ENCODE results near the gene GHDC.
"Not testable (repeated sequence)": the region's sequence is repeated elsewhere in the genome, so short reads cannot be mapped to it uniquely, and the experiment has no call there.

The GHDC gene, protein sequence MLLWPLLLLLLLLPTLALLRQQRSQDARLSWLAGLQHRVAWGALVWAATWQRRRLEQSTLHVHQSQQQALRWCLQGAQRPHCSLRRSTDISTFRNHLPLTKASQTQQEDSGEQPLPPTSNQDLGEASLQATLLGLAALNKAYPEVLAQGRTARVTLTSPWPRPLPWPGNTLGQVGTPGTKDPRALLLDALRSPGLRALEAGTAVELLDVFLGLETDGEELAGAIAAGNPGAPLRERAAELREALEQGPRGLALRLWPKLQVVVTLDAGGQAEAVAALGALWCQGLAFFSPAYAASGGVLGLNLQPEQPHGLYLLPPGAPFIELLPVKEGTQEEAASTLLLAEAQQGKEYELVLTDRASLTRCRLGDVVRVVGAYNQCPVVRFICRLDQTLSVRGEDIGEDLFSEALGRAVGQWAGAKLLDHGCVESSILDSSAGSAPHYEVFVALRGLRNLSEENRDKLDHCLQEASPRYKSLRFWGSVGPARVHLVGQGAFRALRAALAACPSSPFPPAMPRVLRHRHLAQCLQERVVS

DNA sequence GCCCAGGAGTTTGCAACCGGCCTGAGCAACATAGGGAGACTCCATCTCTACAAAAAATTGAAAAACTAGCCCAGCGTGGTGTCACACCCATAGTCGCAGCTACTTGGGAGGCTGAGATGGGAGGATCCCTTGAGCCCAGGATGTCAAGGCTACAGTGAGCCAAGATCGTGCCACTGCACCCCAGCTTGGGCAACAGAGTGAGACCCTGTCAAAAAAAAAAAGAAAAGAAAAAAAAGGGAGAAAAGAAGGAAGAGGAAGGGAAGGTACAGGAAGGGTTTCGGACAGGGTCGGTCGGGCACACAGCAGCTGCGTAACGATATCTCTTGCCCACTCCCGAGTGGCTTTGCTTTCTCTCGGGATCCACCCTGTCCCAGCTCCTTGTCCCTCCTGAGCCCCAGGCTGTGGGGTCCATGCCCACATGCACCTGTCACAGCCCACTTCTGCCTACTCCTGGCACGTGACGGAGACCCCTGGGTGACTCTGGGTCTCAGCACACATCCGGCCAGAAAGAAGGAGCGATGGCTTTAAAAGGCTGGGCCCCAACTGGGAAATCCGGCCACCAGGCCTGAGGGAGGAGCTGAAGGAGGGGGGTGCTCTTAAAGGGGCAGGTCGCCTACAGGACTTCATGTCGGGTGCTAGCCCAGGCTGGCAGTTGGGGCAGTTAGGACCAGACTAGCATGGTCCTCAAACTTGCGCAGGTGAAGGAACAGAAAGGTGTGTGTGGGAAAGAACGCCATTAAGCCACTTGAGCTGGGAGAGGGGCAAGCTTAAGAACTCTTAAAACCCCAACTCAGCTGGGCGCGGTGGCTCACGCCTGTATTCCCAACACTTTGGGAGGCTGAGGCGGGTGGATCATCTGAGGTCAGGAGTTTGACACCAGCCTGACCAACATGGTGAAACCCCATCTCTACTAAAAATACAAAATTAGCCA is at the start of gene GHDC:
Gene GHDC (minus strand): TSS at position 526 of the 931 bp plus-strand sequence. CDS start 913 bp downstream, outside the sequence.
- peak; percentile 84 for DNase-seq (ENCODE audit: low spot score)

DNA sequence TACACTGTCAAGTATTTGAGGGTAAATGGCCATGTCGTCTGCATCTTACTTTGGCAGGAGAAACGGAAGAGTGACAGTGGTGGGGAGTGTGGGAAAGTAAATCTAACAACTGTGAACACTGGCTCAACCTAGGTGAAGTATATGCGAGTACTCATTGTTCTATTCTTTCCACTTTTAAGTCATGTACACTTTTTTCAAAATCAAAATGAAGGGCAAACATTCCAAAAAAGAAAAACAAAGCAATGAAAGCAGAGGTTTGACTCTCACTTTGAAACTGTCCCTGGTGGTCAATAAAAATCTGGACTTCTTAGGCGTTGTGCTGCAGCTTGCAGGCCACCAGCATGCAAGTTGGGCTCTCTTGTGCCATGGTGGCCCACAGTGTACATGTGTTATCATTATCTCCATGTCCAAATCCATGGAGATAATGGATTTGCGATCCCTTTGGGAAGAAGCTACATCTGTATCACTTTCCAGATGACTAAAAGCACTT is 49.2 kb upstream of the GHDC start:
- DNase-seq (ENCODE audit: low spot score) = no peak

DNA sequence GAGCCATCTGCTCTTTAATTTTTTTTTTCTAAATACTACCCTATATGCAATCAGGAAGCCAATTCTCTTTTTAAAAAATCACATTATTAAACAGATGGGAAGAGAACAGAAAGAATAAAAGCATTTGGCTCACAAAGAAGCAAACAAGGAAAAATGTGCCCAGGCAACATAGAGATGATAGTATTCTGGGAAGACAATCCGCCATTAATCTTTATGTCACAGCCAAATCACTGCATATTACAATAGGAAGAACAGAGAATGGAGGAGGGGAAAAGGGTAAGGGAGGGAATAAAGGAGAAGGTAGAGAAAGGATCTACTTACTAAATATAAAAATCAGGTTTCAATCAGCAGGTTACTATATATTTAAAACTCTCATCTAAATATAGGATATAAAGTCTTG is 47.6 kb upstream of the GHDC start:
- no peak for DNase-seq (ENCODE audit: low spot score)

DNA sequence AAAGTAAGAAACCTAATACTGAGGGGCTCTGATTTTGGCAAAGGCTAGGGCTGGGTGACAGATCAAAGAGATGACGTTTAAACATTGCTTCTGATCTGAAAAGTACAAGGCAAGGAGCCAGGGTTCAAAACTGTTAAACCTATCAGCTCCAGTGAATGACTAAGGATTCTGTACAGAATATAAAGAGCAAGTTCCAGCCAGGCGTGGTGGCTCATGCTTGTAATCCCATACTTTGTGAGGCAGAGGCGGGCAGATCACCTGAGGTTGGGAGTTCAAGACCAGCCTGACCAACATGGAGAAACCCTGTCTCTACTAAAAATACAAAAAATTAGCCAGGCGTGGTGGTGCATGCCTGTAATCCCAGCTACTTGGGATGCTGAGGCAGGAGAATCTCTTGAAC is 46.6 kb upstream of the GHDC start:
- DNase-seq (ENCODE audit: low spot score) = not testable (repeated sequence)

DNA sequence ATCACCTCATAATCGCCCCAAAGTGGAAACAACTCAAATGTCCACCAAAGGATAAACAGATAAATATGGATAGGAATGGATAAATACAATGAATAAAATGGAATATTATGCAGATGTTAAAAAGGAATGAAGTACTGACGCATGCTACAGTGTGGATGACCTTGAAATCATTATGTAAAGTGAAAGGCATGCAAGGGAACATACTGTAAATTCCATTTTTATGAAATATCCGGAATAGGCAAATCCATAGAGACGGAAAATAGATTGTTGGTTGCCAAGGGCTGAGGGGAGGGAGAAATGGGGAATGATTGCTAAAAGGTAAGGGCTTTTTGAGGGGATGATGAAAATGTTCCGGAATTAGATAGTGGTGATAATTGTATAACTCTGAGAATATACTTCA is 45.9 kb upstream of the GHDC start:
- no peak for DNase-seq (ENCODE audit: low spot score)

DNA sequence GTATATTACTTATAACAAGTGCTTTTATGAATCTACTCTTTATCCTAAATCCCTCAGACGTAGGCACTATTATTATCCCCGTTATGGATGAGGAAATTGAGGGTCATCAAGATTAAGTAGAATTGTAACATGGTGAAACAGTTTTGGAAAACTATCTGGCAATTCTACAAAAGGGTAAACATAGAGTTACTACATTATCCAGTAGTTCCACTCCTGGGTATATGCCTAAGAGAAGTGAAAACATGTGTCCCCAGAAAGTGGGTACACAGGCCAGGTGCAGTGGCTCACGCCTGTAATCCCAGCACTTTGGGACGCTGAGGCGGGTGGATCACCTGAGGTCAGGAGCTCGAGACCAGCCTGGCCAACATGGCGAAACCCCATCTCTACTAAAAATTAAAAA is 45.3 kb upstream of the GHDC start:
- not testable (repeated sequence) for DNase-seq (ENCODE audit: low spot score)

DNA sequence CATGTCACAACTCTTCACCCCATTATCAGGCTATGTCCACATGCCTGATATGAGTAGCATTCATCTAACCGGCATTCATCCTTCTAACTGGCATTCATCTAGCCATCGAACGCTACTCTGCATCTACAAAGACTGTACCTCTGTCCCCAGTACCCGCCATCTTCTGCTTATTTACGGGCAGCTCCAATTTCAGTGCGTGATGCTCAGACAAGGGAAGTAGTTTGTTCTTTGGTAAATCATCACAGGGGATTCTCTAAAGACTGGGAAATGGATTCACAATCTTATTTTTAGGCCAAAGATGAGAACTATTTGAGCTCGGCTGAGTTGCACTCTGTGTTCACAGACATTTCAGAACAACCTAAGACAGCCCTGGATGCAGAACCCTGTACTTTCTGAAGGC is 42.5 kb upstream of the GHDC start:
- no peak for DNase-seq (ENCODE audit: low spot score)

DNA sequence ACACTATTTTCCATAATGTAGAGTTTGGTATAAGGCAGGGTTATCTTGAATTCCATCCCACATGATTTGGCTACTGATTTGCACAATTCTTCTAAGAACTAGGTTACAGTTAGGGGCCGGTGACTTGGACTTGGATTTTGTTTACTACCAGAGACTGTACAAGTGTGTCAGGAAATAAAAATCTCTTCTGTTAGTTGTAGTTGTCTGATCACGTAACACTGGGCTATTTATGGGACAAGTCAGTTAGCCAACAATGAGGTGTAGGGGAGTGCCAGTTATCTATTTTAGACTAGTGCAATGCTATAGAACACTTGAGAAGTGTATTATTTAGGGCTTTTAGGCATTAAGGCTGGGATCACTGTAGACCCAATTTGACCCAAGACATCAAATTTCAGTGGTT is 39.7 kb upstream of the GHDC start:
- no peak for DNase-seq (ENCODE audit: low spot score)

DNA sequence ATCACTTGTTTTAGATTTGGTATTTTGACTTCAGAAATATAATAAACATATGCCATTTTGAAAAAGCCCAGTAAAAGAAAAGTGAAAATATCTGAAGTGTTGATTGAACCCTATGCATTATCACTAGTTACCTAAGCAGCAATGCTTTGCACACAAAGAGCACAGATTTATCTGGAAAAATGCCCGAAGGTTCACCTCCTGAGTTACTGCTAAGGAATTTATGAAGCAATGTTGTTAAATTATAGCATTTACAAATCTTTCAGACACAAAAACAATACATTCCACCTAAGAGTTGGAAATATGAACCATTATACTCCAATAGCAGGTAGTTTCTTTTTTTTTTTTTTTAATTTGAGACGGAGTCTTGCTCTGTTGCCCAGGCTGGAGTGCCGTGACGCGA is 38.9 kb upstream of the GHDC start:
- DNase-seq (ENCODE audit: low spot score) = no peak

DNA sequence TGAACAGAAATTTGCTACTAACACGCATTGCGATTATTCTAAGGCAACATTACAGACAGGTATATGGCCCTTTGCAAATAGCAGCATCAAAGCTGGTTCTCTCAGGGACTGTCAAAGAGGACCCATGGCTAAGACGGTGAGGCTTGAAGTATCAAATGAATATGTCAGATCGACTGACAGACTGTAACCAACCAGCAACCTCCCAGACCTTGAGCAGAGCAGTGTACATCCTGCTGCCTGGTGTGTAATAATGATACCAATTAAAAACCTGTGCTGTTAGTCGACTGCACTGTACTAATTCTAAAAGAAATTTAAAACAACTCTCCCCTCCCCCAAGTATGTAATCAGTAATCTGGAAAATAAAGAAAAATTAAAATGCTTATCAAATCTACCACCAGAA is 35.9 kb upstream of the GHDC start:
- no peak for DNase-seq (ENCODE audit: low spot score)

DNA sequence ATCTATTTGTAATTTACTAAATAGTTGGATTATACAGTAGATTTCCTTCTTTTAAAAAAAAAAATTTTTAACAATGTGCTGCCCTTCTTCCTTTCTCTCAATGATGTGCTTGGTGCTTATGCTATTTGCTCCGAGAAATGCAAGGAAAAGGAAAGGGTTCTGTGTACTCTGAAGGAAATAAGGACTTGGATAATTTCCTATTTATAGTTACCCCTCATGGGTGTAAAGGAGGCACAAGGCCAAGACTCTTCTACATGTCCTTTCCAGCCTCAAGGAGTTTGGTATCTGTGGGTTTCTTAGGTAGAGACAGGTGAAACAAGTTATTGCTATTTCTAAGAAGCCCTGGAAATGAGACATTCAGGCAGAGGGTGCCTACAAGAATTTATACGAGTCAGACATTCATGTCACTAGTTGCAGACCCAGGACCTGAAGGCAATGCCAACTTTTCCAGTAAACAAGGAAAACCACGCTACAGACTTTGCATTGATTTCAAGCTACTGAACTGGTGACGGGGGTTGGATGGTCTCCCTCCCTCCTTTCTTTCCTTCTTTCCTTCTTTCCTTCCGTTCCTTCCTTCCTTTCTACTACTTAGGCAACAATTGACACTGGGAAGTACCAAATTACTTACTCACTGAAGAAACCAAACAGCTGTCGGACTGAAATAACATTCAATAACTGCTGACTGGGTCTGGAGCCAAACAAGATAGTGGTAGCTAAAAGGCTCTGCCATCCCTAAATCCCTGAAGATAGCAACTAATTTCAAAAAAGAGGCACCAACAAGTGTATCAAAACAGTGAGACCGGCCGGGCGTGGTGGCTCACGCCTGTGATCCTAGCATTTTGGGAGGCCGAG is 33.8 kb upstream of the GHDC start:
- DNase-seq (ENCODE audit: low spot score) = no peak

DNA sequence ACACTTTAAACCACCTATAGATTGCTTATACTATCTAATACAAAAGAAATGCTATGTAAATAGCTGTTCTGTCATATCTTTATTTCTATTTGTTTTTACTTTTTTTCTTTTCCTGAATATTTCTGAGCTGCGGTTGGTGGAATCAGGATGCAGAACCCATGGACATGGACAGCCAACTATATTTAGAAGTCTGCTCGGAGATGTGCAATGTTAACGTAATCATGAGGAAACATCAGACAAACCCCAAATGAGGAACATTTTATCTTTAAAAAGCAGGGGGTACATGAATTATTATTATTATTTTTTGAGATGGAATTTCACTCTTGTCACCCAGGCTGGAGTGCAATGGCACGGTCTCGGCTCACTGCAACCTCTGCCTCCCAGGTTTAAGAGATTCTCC is 31.4 kb upstream of the GHDC start:
- DNase-seq (ENCODE audit: low spot score) = no peak

DNA sequence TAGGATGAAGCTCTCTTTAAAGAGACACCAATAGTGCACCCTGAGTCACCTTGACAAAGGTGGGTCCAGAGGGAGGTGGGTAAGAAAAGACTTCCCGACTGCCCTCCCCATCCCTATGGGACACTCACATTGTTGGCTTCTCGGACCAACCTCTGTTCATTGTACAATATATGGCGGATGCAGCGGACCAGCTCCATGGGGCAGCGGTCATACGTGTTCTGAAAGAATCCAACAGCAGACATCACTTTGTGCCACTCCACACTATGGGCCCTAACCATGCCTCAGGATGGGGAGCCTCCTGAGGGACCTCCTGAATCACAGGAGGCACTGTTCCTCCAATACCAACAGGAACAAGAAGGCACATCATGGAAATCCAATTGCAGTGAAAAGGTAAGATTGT is 30.4 kb upstream of the GHDC start:
- no peak for DNase-seq (ENCODE audit: low spot score)

DNA sequence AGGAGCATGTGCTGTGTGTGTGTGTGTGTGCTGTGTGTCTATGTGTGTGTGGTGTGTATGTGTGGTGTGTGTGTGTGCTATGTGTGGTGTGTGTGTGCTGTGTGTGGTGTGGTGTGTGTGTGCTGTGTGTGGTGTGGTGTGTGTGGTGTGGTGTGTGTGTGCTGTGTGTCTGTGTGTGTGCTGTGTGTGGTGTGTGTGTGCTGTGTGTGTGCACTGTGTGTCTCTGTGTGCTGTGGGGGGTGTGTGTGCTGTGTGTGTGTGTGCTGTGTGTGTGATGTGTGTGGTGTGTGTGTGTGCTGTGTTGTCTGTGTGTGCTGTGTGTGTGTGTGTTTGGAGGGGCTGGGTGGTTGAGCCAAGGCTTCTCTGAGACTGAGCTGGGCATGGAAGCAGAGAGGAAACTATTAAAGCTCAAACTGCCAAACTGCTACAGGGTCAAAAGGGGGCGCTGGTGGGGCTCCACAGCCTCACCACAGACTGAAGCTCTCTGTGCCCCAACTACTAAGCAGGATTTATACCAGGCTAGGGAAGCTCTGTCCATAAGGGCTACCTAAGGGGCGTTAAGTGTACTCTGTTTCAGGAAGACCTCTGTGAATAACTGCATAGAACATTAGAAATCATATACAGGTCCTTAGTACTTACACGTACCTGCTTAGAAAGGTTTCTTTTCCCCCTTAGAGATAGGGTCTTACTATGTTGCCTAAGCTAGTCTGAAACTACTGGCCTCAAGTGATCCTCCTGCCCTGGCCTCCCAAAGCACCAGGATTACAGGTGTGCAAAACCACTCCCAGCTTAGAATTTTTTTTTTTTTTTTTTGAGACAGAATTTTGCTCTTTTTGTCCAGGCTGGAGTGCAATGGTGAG is 27.8 kb upstream of the GHDC start:
- DNase-seq (ENCODE audit: low spot score) = peak; percentile 64

DNA sequence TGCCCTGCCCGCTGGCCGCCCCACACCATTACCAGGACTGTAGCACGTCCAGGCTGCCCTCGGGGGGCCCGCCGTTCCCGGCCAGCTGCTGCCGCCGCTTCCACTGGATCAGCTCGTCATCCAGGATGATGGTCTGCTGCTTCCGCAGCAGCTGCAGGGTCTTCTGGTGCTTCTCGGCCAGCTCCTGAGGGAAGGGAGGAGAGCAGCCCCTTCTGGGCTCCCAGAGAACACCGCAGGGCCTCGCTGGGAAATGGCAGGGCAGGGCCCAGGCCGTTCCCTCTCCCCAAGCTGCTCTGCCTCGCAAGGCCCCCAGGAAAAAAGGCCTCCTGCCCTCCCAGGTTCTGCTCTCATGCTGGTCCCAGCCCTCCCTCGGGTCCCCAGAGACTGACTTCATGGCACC is 25.0 kb upstream of the GHDC start:
- DNase-seq (ENCODE audit: low spot score) = not testable (repeated sequence)

DNA sequence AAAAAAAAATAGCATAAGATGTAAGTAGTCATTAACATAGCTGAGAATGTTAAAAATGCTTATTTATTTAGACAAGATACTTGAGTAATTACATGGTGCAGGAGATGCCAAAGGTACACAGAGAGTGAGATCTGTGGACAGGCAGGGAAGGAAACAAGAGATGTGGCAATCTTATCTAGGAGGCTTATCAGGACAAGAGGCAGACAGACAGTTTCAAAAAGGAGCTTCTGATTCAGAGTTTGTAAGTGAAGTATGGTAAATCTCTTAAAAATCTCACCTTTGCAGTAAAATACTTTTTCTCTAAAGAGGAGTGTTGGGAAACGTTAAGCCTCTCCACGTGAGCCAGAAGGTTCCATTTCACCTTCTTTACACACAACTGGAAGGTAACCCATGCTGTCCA is 19.9 kb upstream of the GHDC start:
- no peak for DNase-seq (ENCODE audit: low spot score)

DNA sequence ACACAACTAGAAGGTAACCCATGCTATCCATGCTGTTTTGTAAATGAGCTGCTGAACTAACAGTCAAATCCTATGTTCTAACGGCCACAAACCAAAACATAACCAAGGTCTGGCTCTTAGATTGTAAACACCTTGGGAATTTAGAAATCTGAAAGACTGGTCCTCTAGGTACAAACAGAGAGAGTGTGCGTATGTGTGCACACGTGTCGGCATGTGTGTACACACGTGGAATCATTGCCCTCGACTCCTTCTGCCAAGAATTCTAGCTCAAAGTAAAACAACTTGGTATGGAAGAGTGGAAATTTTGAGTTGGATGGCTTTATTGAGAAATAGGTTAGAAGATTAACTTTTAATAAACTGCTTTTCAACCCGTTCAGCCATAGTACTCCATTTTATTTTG is 18.1 kb upstream of the GHDC start:
- DNase-seq (ENCODE audit: low spot score) = no peak

DNA sequence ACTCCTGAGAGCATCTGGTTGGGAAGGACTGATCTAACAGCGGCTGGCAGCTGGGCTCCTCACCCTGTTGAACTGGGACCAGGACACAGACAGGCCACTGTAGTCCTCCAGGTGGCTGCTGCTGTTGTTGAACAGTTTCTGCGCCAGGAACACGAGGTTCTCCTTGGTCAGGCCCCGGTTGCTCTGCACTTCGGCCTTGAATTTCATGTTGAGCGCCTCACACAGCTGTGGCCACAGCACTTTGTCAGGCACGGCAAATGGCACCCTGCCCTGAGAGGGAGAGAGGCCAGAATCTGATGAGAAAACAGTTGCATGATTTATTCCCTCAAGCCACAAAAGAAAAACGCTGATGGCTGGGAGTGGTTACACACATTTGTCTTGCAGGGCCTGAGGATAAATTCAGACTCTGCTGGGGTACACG is 17.6 kb upstream of the GHDC start:
- not testable (repeated sequence) for DNase-seq (ENCODE audit: low spot score)

DNA sequence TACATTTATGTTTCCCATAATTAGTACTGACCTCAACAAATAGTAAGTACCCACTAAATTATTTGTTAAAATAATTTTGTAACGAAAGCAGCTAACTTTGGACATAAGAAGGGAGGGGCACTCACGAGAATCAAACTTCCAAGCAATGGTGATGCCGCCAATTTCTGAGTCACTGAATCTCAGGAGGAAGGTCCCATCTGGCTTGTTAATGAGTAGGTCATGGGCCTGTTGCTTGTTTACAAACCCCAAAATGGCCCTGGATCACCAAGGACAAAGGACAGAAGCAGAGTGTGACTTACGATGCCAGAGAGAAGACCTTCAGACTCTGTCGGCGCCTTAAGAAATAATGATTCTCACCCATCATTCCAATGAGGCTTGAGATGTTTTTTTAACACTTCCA is 15.8 kb upstream of the GHDC start:
- no peak for DNase-seq (ENCODE audit: low spot score)

DNA sequence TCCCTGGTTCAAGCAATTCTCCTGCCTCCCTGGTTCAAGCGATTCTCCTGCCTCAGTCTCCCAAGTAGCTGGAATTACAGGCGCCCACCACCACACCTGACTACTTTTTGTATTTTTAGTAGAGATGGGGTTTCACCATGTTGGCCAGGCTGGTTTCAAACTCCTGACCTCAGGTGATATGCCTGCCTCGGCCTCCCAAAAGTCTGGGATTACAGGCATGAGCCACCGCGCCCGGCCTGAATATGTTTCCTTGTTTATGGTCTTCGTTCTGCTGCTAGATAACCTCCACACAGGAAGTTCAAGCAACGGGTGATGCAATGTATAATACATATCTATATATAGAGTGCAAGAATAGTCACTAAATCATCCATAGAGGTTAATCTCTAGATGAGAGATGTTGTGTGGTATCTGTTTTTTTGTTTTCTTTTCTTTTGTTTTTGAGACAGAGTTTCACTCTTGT is 11.9 kb upstream of the GHDC start:
- not testable (repeated sequence) for DNase-seq (ENCODE audit: low spot score)

DNA sequence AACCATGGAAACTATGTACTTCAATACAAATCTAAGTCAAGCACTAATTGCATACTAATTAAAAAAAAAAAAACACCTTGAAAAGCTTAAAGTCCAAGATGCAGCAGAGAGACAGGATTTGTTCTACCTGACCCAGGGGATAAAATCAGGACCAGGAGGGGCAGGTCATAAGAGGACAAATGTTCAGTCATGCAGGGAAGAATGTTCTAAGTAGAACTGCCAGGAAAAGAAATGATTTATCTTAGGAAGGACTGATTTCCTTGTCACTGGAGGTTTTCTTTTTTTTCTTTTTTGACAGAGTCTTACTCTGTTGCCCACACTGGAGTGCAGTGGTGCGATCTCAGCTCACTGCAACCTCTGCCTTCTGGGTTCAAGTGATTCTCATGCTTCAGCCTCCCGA is 9.1 kb upstream of the GHDC start:
- no peak for DNase-seq (ENCODE audit: low spot score)
